ENCODE data around the gene PTPN14. TPM values are rescaled to one million over a fixed set of nuclear protein-coding genes. Genes with fewer than 3 reads are reported as not detected.
A peak's percentile ranks its signal among the peaks of the same experiment; 100 is the strongest.

The PTPN14 gene
- total RNA-seq, 1 donor from 2014 or later, result 27.2 TPM

GRCh38 chr1:214362188-214362882 is 189.1 kb downstream of the PTPN14 start:
- H3K4me1 ChIP-seq, result peaks cover 0 to 7% of the 10 kb centered on the region in 2 donors
- no peak for TF ChIP-seq CTCF (IDR thresholded peaks at IDR 0.05)
- DNase-seq (ENCODE audit: low spot score in 2 of 2), result peak in 1 of 2 donors; percentile 68
- no peaks in the 10 kb centered on the region for H3K9me3 ChIP-seq
- H3K4me3 ChIP-seq, result no peak overlapping the region
- no peaks in the 10 kb centered on the region for H3K27me3 ChIP-seq
- H3K36me3 ChIP-seq, result peaks cover 15 to 35% of the 10 kb centered on the region in 2 donors
- intact Hi-C loops (cut with DNase I), result no loop called here
- peak overlapping the region; percentile 69 to 71 for H3K27ac ChIP-seq

GRCh38 chr1:214361636-214362035 is 189.8 kb downstream of the PTPN14 start:
- TF ChIP-seq CTCF (IDR thresholded peaks at IDR 0.05), result no peak
- no peaks in the 10 kb centered on the region for H3K9me3 ChIP-seq
- H3K27me3 ChIP-seq, result no peaks in the 10 kb centered on the region
- no peak overlapping the region for H3K4me3 ChIP-seq
- peak overlapping the region; percentile 69 to 71 for H3K27ac ChIP-seq
- DNase-seq (ENCODE audit: low spot score in 2 of 2), result no peak
- intact Hi-C loops (cut with DNase I), result no loop called here
- H3K4me1 ChIP-seq, result peaks cover 0 to 7% of the 10 kb centered on the region in 2 donors
- H3K36me3 ChIP-seq, result peaks cover 19 to 41% of the 10 kb centered on the region in 2 donors

GRCh38 chr1:214360525-214361164 is 190.8 kb downstream of the PTPN14 start:
- Histone ChIP-seq H3K9me3 (no peaks in the 10 kb centered on the region), H3K4me3 (no peak overlapping the region), H3K36me3 (peaks cover 21 to 51% of the 10 kb centered on the region in 2 donors), H3K27ac (peak overlapping the region in 1 of 2 donors; percentile 69), H3K4me1 (peaks cover 0 to 7% of the 10 kb centered on the region in 2 donors), H3K27me3 (no peaks in the 10 kb centered on the region)
- no peak for DNase-seq (ENCODE audit: low spot score in 2 of 2)
- no peak for TF ChIP-seq CTCF (IDR thresholded peaks at IDR 0.05)
- intact Hi-C loops (cut with DNase I), result no loop called here

- no peak for TF ChIP-seq CTCF (IDR thresholded peaks at IDR 0.05)
- H3K4me3 ChIP-seq, result no peak overlapping the region
- no peak for DNase-seq (ENCODE audit: low spot score in 2 of 2)
- H3K9me3 ChIP-seq, result no peaks in the 10 kb centered on the region
- H3K36me3 ChIP-seq, result peaks cover 21 to 55% of the 10 kb centered on the region in 2 donors
- peaks cover 0 to 7% of the 10 kb centered on the region in 2 donors for H3K4me1 ChIP-seq
- no peak overlapping the region for H3K27ac ChIP-seq
- no peaks in the 10 kb centered on the region for H3K27me3 ChIP-seq
- intact Hi-C loops (cut with DNase I), result no loop called here
Measured at GRCh38 chr1:214360116-214360515, 191.3 kb downstream of the PTPN14 start.

GRCh38 chr1:214354440-214355148 is 196.8 kb downstream of the PTPN14 start:
- Histone ChIP-seq H3K27ac (no peak overlapping the region), H3K27me3 (no peaks in the 10 kb centered on the region), H3K4me1 (no peaks in the 10 kb centered on the region), H3K36me3 (peaks cover 9 to 36% of the 10 kb centered on the region in 2 donors), H3K9me3 (no peaks in the 10 kb centered on the region), H3K4me3 (no peak overlapping the region)
- intact Hi-C loops (cut with DNase I), result no loop called here
- no peak for DNase-seq (ENCODE audit: low spot score in 2 of 2)
- no peak for TF ChIP-seq CTCF (IDR thresholded peaks at IDR 0.05)
